Lung microvascular endothelial cell (primary cell): ENCODE data around the gene ETV6. TPM values are rescaled to one million over a fixed set of nuclear protein-coding genes. Genes with fewer than 3 reads are reported as not detected.

Experiments used
- DNase-seq, 2 donors: peaks; one replicate each; pipeline versions ENCODE4 v3.0.0 to v3.0.0-alpha.2; 2010; ENCODE audit warnings: low read depth in 2 of 2
- total RNA-seq: library from RNA; depleted of rRNA; stranded (reverse); fragments of >200 nt; gene quantifications from 2 replicates; pipeline ENCODE4 v1.2.1, GENCODE V29; 2014

ETV6 gene
- total RNA-seq, 1 donor from 2014 or later = 6.7 TPM

GRCh38 chr12:11642785-11643184 lies 6.7 kb upstream of the ETV6 start:
- DNase-seq = no peak

GRCh38 chr12:11645391-11645790 lies 4.1 kb upstream of the ETV6 start:
- no peak for DNase-seq

- peak; percentile 85 to 93 for DNase-seq
Observed at GRCh38 chr12:11648514-11649412, 711 bp upstream of the ETV6 start.

- DNase-seq = peak; percentile 45 to 62
Observed at GRCh38 chr12:11650286-11651281, 1.1 kb downstream of the ETV6 start.

DNA sequence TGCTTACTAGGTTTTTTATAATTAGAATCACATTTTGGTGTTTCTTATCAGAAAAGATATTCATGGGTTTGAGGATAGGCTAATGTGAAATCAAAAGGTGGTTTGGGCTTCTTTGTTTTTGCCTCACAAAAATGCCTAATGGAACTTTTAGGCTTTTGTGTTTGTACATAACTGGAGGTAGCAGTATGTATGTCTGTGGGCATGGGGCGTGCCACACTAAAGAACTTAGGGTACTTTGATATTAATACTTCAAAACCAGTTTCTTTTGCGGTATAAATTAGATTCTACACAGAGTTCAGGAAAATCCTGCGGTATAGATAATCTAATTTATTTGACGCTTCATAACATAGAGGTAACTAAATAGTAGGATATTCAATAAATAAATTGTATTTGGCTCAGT lies 1.9 kb downstream of the ETV6 start:
- peak in 1 of 2 donors; percentile 25 for DNase-seq

GRCh38 chr12:11651785-11652184 lies 2.3 kb downstream of the ETV6 start:
- DNase-seq = peak; percentile 57

GRCh38 chr12:11652351-11653040 lies 3.0 kb downstream of the ETV6 start:
- DNase-seq = peak in 1 of 2 donors; percentile 78

DNA sequence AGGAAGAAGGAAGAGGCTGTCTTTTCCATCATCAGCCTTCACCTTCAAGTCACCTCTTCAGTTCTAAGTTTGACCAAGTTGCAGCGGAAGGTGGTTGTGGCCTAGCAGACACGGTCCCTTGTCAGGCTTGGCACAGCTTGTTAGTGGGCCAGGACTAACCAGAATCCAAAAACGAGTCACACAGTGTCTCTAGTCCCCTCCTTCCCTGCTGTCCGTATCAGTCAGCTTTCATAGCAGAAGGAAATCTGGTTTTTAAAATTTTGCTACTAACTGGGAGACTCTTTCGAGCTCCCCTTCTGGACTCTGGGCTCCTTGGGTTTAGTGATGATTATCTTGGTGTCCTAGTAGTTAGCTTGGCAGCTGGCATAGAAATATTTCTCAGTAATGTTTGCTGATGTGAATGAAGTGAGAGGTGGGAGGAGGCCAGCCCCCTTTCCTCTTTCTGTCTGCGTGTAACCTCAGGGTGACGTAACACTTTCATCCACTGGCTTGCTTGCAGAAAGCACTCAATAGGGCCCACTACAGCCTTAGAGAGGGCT lies 3.8 kb downstream of the ETV6 start:
- peak in 1 of 2 donors; percentile 40 for DNase-seq

DNA sequence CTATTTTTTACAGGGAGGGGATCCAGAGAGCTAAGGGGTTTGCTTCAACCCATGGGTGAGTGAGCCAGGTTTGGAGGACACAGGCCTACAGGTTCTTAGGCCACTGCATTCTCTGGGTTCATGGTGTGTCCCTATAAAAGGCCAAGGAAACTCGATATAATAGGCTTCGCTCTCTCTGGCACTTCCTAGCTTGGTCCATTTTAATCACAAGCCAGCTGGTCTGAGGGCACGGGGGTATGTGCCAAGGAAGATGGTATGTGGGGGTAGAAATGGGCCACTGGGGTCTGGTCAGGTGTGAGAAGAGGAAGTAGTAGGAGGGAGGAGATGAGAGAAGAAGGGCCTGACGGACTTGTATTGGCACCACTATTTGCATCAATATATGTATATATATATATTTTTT lies 4.9 kb downstream of the ETV6 start:
- DNase-seq = no peak

- no peak for DNase-seq
Observed at GRCh38 chr12:11654802-11655201, 5.3 kb downstream of the ETV6 start.

GRCh38 chr12:11655842-11656241 lies 6.4 kb downstream of the ETV6 start:
- DNase-seq = no peak

GRCh38 chr12:11656550-11656949 lies 7.1 kb downstream of the ETV6 start:
- no peak for DNase-seq

DNA sequence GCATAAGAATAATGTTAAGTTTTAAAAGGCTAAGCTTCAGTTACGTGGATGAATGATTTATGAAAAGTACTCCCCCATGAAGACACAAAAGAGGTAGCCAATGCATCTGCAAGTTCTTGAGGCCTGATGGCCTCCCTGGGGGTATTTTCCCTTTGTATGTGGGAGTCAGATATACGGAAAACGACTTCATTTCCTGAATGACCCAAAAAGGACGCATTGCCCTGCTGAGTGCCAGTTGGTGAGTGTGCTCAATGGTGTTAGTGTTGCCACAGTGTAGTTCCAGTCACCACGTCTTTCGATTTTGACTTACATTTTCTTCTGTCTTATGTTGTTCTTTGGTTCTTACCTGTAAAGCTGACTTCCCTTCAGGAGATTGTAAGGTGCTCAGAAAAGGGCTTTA lies 8.0 kb downstream of the ETV6 start:
- peak; percentile 51 to 70 for DNase-seq

DNA sequence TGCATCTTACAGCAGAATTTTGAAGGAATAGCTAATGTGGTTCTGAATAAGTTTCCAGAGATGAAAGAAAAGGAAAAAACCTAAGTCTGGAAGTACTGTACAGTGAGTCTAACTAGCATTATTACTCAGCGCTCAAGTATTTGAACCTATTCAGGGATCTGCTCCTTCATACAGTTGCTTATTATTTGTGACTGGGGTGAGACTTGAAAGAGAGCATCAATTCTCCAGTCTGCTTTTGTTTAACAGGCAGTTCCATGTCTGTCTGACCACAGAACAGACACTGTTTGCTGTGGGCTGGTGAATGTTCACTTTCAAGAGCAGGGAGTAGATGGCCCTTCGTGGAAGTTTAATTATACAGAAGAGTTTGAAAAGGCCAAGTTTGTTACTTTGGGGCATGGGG lies 9.3 kb downstream of the ETV6 start:
- peak in 1 of 2 donors; percentile 31 for DNase-seq

DNA sequence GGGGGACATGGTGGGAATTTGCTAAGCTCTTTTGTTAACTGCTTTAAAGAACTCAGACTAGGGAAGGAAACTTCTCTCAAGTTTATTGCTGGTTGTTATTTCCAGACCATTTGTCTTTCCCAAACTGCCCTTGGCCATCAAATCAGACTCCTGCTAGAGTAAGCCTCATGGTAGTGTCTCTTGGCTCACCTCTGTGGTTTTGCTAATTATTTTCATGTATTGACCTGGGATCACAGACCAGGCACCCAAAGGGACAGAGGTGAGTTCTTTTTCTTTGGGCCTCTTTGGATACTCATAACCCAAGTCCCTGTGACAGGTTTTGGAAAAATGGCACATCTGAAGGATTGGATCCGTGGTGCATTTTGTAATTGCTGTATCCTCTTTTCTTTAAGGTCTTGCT lies 11.2 kb downstream of the ETV6 start:
- no peak for DNase-seq

GRCh38 chr12:11661491-11662089 lies 12.1 kb downstream of the ETV6 start:
- DNase-seq = no peak

DNA sequence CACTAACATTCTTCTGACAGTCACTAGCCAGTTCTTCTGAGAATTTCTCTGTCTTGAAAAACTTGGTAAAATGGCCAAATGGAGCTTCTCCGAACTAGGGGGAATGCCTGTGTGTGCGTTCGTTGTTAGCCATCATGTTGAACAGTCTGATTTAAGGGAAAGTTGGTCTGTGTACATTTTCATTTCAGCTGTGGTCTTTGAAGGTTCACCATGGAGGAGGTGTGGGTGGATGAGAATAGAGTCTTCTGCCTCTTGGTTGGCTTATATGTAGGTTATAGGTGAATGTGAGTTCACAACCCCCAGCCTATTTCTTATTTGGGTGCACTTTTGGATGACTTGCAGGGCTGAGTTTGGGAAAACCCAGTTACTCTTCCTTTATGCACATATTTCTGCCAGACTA lies 12.9 kb downstream of the ETV6 start:
- no peak for DNase-seq

GRCh38 chr12:11663130-11663529 lies 13.7 kb downstream of the ETV6 start:
- no peak for DNase-seq

DNA sequence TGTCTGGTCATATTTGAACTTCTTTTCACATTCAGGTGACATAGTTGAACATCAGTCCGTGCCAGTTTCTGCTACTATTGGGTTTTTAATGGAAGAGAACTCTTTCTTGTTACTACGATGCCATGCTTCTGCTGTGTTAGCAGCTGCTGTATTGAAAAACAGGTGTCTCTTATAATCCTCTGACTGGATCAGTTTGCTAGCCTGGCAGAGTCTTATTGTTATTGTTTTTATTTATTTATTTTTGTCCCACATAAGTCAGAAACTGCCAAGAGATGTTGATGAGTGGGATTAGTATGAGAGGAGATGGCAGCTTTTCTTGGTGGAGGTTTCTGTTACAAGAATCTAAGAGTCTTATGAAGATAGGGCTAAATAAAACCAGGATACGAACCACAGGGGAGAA lies 14.6 kb downstream of the ETV6 start:
- no peak for DNase-seq

GRCh38 chr12:11666131-11667050 lies 16.9 kb downstream of the ETV6 start:
- no peak for DNase-seq
